Activated naive CD8-positive, alpha-beta T cell (primary cell): Measurements from ENCODE around the gene RABGEF1.
"Not testable (repeated sequence)": the region's sequence is repeated elsewhere in the genome, so short reads cannot be mapped to it uniquely, and the experiment has no call there.

Experiments
- H3K27ac Mint-ChIP-seq: one replicate; pipeline ENCODE4 v1.8.0; 2021; ENCODE audit warnings: mixed read lengths
- H3K27me3 Mint-ChIP-seq: one replicate; pipeline ENCODE4 v1.8.0; 2021; ENCODE audit warnings: mixed read lengths
- H3K36me3 Mint-ChIP-seq: one replicate; pipeline ENCODE4 v1.8.0; 2021; ENCODE audit warnings: mixed read lengths
- H3K4me1 Mint-ChIP-seq: one replicate; pipeline ENCODE4 v1.8.0; 2021; ENCODE audit warnings: low read depth, mixed read lengths
- H3K4me3 Mint-ChIP-seq: one replicate; pipeline ENCODE4 v1.8.0; 2021; ENCODE audit warnings: mild to moderate bottlenecking, mixed read lengths
- H3K9me3 Mint-ChIP-seq: one replicate; pipeline ENCODE4 v1.8.0; 2021; ENCODE audit warnings: low read depth, mixed read lengths

RABGEF1 gene

GRCh38 chr7:66790196-66790595, 49.7 kb downstream of the RABGEF1 start:
- no peak overlapping the region for H3K4me3 Mint-ChIP-seq
- H3K36me3 Mint-ChIP-seq: peaks cover 11% of the 10 kb centered on the region
- no peak overlapping the region for H3K27ac Mint-ChIP-seq
- no peaks in the 10 kb centered on the region for H3K9me3 Mint-ChIP-seq
- H3K4me1 Mint-ChIP-seq: no peaks in the 10 kb centered on the region
- H3K27me3 Mint-ChIP-seq: no peaks in the 10 kb centered on the region

GRCh38 chr7:66790725-66791124, 50.2 kb downstream of the RABGEF1 start:
- no peak overlapping the region for H3K27ac Mint-ChIP-seq
- H3K27me3 Mint-ChIP-seq: no peaks in the 10 kb centered on the region
- H3K4me3 Mint-ChIP-seq: no peak overlapping the region
- peaks cover 11% of the 10 kb centered on the region for H3K36me3 Mint-ChIP-seq
- H3K9me3 Mint-ChIP-seq: no peaks in the 10 kb centered on the region
- no peaks in the 10 kb centered on the region for H3K4me1 Mint-ChIP-seq

DNA sequence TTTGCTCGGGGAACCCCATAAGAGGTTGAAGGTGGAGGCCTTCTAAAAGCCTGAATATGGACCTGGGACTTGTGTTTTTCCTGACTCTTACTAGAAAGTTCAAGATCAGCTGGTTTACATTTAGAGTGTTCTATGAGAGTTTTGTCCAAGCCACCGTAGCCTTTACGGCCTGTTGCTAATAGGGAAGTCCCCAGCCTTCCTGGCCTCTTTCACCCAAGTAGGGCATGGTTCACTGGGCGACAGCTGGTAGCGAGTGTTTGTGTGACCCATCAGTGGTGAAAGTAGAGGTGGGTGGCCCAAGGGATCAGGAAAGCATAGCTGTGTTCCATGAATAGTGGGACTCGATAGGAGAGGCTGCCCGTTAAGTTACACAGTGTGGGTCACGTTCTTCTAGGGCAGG, 60.1 kb downstream of the RABGEF1 start:
- no peaks in the 10 kb centered on the region for H3K4me1 Mint-ChIP-seq
- H3K27me3 Mint-ChIP-seq: no peaks in the 10 kb centered on the region
- H3K36me3 Mint-ChIP-seq: peaks cover 9% of the 10 kb centered on the region
- no peaks in the 10 kb centered on the region for H3K9me3 Mint-ChIP-seq
- H3K27ac Mint-ChIP-seq: no peak overlapping the region
- H3K4me3 Mint-ChIP-seq: no peak overlapping the region

DNA sequence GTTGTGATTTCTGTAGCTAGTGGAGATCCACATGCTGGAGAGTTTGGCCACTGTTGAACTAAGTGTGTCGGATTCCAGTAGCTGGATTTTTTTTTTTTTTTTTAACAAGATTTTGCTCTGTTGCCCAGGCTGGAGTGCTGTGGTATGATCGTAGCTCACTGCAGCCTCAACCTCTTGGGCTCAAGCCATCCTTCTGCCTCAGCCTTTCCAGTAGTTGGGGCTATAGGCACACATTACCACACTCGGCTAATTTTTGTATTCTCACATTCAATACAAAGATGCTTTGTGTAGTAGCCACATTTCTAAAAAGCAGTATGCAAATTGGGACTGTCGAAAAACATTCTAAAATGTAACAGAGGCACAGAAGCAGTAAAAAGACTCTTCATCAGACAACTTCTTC, 63.5 kb downstream of the RABGEF1 start:
- Mint-ChIP-seq H3K4me1 (no peaks in the 10 kb centered on the region), H3K9me3 (no peaks in the 10 kb centered on the region), H3K4me3 (no peak overlapping the region), H3K27ac (no peak overlapping the region), H3K36me3 (peaks cover 14% of the 10 kb centered on the region), H3K27me3 (no peaks in the 10 kb centered on the region)

- no peaks in the 10 kb centered on the region for H3K4me1 Mint-ChIP-seq
- H3K36me3 Mint-ChIP-seq: peaks cover 15% of the 10 kb centered on the region
- H3K27ac Mint-ChIP-seq: no peak overlapping the region
- H3K9me3 Mint-ChIP-seq: no peaks in the 10 kb centered on the region
- no peaks in the 10 kb centered on the region for H3K27me3 Mint-ChIP-seq
- H3K4me3 Mint-ChIP-seq: no peak overlapping the region
Measured at GRCh38 chr7:66807736-66808135, 67.2 kb downstream of the RABGEF1 start.

DNA sequence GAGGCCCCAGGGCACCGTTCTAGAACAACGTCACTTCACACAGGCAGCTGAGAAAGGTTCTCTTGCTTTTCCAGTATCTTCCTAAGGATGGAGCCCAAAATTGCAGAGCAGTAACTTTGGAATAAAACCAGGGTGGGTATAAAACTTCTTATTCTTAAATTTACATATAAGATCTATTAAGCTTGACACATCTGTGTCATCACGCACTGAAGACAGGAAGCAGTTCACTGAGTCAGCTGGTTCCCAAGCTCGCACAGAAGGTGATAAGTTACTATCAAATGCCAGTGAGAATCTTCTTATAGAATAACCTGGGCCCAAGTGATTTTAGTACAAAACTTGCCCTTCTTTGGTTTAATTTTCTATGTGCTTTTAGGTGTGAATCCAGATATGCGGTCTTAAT, 70.2 kb downstream of the RABGEF1 start:
- Mint-ChIP-seq H3K27me3 (no peaks in the 10 kb centered on the region), H3K27ac (no peak overlapping the region), H3K36me3 (peaks cover 15% of the 10 kb centered on the region), H3K4me3 (no peak overlapping the region), H3K4me1 (no peaks in the 10 kb centered on the region), H3K9me3 (no peaks in the 10 kb centered on the region)

DNA sequence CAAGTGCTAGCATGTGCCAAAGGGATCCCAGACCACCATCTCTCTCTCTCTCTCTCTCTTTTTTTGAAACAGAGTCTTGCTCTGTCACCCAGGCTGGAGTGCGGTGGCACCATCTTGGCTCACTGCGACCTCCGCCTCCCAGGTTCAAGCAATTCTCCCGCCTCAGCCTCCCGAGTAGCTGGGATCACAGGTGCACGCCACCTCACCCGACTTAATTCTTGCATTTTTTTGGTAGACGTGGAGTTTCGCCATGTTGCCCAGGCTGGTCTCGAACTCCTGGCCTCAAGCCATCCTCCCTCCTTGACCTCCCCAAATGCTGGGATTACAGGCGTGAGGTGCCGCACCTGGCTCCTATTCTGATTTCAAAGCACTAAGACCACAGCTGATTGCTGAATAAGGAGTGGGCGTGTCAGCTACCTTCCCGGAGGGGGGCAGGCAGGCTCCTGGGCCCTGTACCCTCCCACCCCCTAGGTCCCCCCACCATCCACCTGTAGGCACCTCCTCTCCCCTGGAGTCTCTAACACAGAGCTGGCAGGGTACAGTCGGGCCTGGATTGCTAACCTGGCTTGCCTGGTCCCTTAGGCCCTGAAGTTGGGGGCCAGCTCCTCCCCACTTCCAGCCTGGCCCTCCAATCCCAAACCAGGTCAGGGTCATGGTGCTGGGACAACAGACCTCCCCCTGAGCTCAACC, 74.8 kb downstream of the RABGEF1 start:
- H3K4me1 Mint-ChIP-seq, H3K27me3 Mint-ChIP-seq, H3K4me3 Mint-ChIP-seq, H3K9me3 Mint-ChIP-seq, H3K27ac Mint-ChIP-seq, H3K36me3 Mint-ChIP-seq: not testable (repeated sequence)

GRCh38 chr7:66815951-66816350, 75.4 kb downstream of the RABGEF1 start:
- no peaks in the 10 kb centered on the region for H3K27me3 Mint-ChIP-seq
- H3K27ac Mint-ChIP-seq: no peak overlapping the region
- H3K36me3 Mint-ChIP-seq: peaks cover 3% of the 10 kb centered on the region
- no peak overlapping the region for H3K4me3 Mint-ChIP-seq
- H3K9me3 Mint-ChIP-seq: no peaks in the 10 kb centered on the region
- H3K4me1 Mint-ChIP-seq: no peaks in the 10 kb centered on the region

GRCh38 chr7:66816658-66817057, 76.1 kb downstream of the RABGEF1 start:
- not testable (repeated sequence) for H3K9me3 Mint-ChIP-seq, H3K36me3 Mint-ChIP-seq, H3K27ac Mint-ChIP-seq, H3K4me1 Mint-ChIP-seq, H3K27me3 Mint-ChIP-seq, H3K4me3 Mint-ChIP-seq

- not testable (repeated sequence) for H3K4me1 Mint-ChIP-seq, H3K36me3 Mint-ChIP-seq, H3K27ac Mint-ChIP-seq, H3K9me3 Mint-ChIP-seq, H3K4me3 Mint-ChIP-seq, H3K27me3 Mint-ChIP-seq
Measured at GRCh38 chr7:66817208-66817795, 76.8 kb downstream of the RABGEF1 start.

DNA sequence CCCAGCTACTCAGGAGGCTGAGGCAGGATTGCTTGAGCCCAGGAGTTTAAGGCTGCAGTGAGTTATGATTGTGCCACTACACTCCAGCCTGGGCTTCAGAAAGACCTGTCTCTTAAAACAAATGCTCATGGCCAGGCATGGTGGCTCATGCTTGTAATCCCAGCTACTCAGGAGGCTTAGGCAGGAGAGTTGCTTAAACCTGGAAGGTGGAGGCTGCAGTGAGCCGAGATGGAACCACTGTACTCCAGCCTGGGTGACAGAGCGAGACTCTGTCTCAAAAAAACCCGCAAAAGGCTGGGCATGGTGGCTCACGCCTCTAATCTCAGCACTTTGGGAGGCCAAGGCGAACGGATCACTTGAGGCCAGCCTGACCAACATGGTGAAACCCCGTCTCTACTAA, 77.4 kb downstream of the RABGEF1 start:
- H3K27ac Mint-ChIP-seq, H3K9me3 Mint-ChIP-seq, H3K4me1 Mint-ChIP-seq, H3K4me3 Mint-ChIP-seq, H3K36me3 Mint-ChIP-seq, H3K27me3 Mint-ChIP-seq: not testable (repeated sequence)

GRCh38 chr7:66824041-66824440, 83.5 kb downstream of the RABGEF1 start:
- Mint-ChIP-seq H3K9me3 (no peaks in the 10 kb centered on the region), H3K27ac (no peak overlapping the region), H3K4me1 (no peaks in the 10 kb centered on the region), H3K4me3 (no peak overlapping the region), H3K36me3 (no peaks in the 10 kb centered on the region), H3K27me3 (no peaks in the 10 kb centered on the region)

DNA sequence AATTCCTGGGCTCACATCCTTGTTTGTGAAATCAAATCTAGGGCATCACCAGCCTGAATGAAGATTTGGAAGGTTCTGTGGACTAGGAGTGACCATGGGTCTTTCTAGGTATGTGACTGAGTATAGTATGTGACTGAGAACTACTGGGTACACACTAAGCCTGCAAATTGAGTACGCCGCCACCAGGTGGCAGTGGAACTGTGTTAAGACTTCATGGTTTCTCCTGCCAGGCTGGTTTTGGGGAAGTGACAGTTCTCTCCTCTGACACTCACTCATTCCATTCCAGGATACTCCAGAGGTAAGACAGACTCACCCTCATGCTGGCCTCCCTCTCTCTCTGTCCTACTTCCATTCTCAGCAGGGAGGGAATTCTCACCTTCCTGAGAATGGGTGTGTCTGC, 85.0 kb downstream of the RABGEF1 start:
- not testable (repeated sequence) for H3K27me3 Mint-ChIP-seq, H3K9me3 Mint-ChIP-seq, H3K27ac Mint-ChIP-seq, H3K36me3 Mint-ChIP-seq, H3K4me3 Mint-ChIP-seq, H3K4me1 Mint-ChIP-seq

DNA sequence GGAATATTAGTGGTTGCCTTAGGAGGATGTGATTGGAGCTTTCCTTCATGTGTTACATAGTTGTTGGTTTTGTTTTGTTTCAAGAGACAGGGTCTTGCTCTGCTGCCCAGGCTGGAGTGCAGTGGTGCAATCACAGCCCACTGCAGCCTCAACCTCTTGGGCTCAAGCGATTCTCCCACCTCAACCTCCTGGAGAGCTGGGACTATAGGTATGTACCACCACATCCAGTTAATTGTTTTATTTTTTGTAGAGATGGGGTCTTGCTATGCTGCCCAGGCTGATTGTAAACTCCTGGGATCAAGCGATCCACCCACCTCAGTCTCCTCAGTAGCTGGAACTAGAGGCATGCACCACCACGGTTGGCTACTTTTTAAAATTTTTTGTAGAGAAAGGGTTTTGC, 86.1 kb downstream of the RABGEF1 start:
- Mint-ChIP-seq H3K36me3 (no peaks in the 10 kb centered on the region), H3K27me3 (no peaks in the 10 kb centered on the region), H3K27ac (no peak overlapping the region), H3K9me3 (no peaks in the 10 kb centered on the region), H3K4me1 (no peaks in the 10 kb centered on the region), H3K4me3 (no peak overlapping the region)

- not testable (repeated sequence) for H3K4me3 Mint-ChIP-seq
Measured at GRCh38 chr7:66830976-66831375, 90.4 kb downstream of the RABGEF1 start.

More at GRCh38 chr7:66830976-66831375, 90.4 kb downstream of the RABGEF1 start:
- H3K27ac Mint-ChIP-seq, H3K36me3 Mint-ChIP-seq, H3K27me3 Mint-ChIP-seq, H3K9me3 Mint-ChIP-seq, H3K4me1 Mint-ChIP-seq: not testable (repeated sequence)
